ENCODE data around the gene EVA1A.
"Not testable (repeated sequence)": the region's sequence is repeated elsewhere in the genome, so short reads cannot be mapped to it uniquely, and the experiment has no call there.

The EVA1A gene

DNA sequence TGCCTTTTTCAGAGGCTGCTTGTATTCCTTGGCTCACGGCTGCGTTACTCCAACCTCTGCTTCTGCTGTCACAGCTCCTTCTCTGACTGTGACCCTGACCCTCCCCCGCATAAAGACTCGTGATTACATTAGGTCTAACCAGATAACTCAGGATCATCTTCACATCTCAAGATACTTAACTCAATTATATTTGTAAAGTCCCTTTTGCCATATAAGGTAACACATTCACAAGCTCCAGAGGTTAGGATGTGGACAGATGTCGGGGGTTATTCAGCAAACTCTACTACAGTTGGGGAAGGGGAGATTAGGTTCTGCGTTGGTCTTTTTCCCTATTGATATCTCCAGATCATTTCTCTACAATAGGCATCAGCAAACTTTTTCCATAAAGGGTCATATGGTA lies 76.9 kb downstream of the EVA1A start:
- no peak for DNase-seq (ENCODE audit: low read depth)

DNA sequence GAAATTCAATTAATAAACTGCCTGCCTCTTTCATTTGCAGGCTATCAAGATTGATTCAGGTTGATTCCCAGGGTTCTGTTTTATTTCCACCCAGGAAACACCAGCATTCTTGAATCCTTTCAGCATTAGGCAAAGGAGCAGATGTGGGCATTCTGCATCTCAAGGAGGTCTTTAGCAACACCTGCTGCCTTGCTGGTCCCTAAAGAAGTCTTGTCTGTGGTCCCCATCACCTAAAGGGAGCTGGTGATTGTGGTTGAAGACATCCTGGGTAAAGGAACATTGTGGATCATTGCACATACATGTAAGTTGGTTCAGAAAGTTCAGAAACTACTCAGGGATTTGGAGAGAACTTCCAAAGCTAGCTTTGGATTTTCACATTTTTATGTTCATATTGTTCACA lies 78.3 kb downstream of the EVA1A start:
- DNase-seq (ENCODE audit: low read depth), result no peak

DNA sequence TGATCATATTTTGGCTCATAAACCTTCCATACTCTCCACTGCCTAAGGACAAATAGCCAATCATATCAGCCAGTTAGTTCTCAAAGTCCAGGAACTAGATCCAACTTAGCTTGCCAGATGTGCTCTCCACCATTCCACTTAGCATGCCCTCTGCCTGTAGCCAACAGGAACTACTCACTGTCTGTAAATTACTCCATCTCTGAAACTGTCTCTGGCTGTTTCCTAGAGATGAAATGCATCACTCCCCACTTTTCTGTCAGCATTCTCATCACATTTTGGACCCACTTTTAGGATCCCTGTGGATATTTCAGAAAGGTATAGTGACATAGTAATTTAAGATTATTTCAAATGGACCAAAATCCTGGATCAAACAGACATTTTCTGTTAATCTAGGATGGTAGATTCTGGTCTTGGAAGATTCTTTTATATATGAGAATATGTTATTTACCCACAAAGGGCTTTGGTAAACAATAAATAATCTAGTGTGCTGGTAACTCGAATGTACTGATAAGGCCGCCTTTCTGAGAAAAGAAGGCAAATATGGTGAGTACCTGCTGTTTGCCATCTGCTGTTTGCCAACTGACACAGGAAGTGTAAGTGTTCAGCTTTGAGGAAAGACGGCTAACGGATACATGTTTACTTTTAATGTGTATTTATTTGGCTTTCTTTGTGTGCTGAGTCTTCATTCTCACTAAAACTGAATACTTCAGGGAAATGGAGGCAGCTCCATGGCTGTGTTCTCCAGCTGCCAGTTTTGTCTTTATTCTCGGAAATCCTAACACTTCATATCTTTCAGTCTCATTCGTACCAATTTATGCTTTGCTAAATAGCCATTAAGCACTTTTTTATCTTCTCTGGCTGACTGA lies 79.5 kb downstream of the EVA1A start:
- DNase-seq (ENCODE audit: low read depth), result no peak

DNA sequence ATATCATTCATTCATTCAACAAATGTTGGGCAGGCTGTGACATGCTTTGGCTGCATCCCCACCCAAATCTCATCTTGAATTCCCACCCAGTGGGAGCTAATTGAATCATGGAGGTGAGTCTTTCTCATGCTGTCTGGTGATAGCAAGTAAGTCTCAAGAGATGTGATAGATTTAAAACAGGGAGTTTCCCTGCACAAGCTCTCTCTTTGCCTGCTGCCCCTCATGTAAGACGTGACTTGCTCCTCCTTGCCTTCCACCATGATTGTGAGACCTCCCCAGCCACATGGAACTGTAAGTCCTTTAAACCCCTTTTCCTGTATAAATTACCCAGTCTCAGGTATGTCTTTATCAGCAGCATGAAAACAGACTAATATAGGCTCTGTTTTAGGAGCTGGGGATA lies 83.0 kb downstream of the EVA1A start:
- not testable (repeated sequence) for DNase-seq (ENCODE audit: low read depth)

DNA sequence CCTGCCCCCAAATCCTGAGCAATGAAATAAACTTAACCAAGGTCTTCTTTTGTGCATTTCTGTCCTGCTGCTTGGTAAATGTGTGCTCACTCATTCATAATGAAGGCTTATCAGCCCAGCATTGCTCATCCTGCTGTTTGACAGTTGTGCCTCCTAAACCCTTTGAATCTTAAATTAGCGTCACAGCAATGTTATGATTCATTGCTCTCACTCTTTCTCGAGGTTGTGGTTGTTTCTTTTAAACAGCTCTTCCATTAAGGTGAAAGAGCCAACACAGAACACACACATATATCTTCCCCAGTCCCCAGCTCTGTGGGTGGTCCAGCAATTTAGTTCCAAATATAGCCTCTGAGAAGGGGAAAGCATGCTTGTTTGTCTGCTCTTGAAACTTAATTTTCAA lies 84.0 kb downstream of the EVA1A start:
- no peak for DNase-seq (ENCODE audit: low read depth)

DNA sequence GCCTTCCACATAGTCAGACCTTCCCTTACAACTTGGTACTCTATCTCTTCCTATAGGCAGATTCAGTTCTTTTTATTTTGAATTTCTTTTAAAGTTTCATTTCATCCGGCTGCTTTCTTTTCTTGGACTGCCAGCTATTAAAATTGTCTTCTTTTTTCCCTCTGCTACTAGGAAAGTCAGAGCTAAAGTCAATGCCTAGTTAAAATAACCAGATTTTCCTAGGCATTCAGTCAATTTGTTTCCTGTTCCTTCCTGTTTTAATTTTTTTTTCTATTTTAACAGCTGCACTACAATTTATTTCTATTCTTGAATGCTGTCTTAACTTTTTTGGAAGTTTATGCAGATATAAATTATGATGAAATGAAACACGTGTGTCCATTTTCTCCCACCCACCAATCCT lies 84.8 kb downstream of the EVA1A start:
- DNase-seq (ENCODE audit: low read depth), result no peak

DNA sequence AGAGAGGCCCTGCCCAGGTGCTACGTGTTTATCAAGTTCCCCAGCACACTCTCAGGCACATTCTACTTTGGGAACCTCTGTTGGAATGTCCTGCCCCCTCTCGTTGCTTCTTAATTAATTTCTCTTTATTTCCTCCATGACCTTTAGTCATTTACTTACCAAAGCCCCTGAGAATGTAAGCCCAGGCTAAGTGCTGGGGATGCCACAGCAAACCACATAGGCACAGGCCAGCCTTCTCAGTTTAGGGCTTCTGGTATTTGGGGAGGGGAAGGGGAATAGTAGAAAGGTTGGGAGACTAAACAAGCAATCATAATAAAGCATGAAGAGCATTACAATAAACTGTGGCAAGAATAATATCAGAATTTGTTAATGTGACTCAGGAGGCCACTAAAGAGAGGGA lies 85.7 kb downstream of the EVA1A start:
- no peak for DNase-seq (ENCODE audit: low read depth)

DNA sequence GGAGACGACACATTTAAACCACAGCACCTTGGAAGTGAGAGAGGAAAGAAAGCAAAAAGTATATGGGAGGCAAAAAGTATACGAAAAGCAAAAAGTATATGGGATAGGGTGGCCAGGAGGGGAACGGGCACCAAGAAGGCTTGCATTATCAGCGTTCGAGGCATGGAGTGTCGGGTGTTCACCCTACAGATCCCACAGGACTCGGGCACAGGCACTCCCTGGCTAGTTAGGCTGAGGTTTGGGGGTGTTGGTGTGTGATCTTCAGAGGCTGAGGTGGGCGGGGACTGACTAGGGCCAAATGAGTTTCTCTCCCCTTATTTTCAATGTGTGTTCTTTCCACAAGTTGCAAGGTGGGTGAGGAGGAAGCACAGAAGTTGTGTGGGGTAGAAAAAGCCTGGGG lies 86.6 kb downstream of the EVA1A start:
- DNase-seq (ENCODE audit: low read depth), result no peak

DNA sequence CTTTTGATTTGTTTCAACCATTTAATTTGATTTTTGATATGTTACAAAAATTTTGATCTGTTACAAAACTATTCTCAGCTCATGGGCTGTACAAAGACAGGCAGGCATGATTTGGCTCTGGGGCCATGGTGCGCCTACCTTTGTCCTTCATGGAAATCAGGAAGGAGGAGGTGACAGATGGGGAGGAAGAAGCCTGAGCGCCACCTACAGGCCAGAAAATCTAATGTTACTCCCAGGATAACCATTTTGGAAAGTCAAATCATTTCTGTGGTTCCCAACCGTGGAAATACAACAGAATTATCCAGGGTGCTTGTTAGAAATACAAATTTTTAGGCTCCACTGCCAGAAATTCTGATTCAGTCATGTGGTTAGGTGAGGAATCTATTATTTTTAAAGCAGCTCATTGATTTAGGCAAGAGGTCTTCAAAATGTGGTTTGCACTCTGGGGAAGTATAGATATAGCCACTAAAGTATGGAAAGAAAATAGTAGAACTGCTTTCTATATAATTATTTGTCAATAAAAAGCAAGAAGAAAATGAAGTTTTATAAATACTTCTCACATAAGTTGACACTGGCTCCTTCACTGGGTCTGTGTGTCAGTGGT lies 93.9 kb downstream of the EVA1A start:
- DNase-seq (ENCODE audit: low read depth), result no peak

DNA sequence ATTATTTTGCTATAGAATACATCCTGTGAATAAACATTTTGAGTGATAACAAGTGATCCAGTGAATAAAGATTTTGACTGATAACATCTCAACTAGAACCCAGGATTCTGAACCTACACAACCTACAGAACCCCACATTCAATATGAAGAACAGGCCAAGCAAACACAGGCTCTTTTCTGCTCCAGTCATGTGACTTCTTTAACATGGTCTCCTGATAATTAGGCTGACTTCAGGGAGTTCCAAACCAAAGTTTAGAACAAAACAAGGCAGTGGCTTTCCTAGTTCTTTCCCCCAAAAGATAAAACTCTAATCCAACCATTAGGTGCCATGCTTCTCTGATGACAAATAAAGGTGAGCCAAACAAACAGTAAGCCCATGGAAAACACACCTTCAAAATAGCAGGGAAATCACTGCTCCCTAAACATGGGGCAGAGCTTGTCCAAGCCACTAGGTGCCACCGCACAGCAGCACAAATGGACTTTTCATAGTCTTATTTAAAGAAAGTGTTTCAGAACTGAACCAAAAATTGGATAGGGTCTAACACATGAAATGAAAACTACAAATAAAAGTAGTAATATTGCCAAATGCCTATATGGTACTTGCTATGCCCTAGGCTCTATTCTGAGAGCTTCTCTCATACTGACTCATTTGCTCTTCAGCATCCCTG lies 95.3 kb downstream of the EVA1A start:
- DNase-seq (ENCODE audit: low read depth), result no peak

DNA sequence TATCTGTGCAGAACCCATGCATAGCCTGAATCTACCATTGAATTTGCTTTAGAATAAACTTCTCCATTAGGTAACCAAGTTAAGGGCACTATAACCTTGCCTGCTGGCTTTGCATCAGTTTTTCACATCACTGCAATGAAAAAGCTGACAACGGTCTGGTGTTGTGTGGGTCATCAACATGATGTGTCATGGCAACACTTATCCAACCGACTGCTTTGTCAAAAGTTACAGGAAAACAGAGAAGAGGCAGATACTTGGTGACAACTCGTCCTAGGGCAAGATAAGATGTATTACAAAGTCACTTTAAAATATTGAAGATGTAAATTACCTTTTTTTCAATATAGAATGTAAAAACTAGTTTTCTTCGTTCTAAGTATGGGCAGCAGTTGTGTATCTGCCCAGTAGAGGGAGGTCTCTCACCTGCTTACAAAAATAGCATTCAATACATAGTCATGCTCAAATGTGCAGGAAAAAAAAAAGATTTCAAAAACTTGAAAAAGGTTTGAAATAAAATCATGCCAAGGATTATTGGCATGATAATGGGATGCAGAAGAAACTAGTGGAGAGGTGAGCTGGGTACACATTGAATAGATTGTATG lies 96.3 kb downstream of the EVA1A start:
- DNase-seq (ENCODE audit: low read depth), result no peak

DNA sequence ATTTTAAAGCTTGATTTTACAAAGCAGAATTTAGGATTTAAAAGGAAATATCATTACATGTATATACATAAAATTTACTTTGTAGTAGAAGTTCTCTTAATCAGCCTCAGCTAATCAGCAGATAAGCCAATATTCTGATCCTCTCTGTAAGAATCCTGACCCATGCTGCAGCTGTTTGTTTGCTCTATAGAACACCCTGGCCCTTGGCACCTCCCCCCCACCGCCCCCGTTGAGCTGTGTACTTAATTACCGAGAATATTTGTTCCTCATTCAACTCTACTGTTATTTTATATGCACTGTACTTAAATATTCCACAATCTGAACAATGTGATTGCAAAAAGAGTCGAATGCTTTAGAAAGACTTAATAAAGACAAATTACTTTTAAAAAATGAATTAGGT lies 98.0 kb downstream of the EVA1A start:
- no peak for DNase-seq (ENCODE audit: low read depth)

DNA sequence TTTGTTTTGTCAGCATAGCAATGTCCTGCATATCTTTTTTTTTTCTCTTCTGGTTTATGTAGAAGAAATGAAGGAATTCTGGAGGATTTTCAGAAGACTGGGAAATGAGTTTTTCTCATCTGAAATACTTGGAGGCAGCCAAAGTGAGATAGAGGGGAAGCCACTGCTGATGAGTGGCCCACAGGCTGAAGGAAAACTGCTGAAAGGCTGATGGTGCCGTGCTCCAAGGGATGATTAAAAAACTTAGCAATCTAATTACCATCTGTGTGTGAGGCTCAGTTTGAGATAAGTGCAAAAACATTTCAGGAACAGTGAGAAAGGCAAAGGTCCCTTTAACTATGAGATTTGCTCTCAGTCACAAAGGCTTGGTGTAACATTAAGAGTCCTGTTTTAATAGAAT lies 98.5 kb downstream of the EVA1A start:
- no peak for DNase-seq (ENCODE audit: low read depth)

DNA sequence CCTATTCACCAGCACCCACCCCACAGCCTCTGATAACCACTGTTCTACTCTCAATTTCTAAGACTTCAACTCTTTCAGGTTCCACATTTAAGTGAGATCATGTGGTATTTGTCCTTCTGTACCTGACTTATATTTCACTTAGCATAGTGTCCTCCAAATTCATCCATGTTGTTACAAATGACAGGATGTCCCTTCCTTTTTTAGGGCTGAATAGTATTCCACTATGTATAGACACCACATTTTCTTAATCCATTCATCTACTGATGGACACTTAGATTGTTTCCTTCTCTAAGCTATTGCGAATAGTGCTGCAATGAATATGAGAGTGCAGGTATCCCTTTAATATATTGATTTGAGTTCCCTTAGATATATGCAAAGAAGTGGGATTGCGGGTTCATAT lies 100.1 kb downstream of the EVA1A start:
- DNase-seq (ENCODE audit: low read depth), result no peak

DNA sequence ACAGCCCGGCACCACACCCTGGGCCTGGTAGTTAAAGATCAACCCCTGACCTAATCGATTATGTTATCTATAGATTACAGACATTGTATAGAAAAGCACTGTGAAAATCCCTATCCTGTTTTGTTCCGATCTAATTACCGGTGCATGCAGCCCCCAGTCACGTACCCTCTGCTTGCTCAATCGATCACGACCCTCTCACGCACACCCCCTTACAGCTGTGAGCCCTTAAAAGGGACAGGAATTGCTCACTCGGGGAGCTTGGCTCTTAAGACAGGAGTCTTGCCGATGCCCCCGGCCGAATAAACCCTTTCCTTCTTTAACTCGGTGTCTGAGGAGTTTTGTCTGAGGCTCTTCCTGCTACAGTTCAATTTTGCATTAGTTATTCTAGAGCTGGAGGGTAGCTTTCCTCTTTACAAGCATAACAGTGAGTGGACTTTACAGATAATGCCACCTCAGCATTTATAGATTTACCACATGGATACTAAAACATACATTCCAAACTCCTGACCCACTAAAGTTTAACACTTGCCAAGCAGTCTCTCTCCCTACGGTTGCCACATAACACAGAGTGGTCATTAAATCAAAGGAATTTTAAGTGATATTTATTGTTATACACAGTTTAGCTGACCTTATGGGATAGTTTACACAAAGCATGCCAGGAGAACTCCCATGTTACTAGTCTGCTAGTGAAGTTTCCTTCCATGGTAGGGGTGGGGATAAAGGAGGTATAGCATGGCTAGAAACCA lies 101.0 kb downstream of the EVA1A start:
- no peak for DNase-seq (ENCODE audit: low read depth)

DNA sequence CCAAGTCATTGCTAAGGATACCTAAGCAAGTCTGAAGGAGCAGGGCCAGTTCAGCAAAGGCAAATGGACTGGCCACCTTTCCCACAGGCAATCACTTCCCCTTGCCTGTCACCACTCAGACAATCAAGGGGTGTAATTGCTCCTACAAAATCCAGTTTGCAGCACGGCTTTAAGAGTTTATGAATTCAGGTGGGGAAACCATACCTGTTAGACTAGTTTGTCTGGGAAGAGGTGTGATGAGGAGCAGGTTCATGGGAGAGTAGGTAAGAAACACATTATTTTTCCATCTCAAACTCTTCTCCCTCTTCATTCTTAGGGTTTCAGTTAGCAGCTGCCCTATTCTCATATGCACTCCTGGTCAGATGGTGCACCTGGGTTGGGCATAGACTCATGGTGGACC lies 102.5 kb downstream of the EVA1A start:
- DNase-seq (ENCODE audit: low read depth), result no peak

DNA sequence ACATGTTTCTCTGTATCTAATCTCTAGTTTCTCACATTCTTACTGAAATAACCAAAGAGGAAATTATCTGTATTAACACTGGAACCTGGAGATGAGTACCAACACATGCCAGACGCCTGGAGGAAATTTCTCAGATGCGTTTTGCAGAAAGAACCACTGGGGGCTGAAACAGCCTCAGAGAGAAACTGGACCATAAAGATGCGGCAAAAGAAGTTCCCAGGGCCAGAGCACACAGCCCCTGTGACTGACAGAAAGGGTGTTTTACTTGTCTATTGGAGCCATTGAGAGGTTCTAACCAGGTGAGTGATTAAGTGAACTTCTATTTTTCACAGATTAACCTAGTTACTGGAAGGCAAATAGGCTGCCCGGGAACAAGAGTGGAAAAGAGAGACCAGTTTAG lies 103.9 kb downstream of the EVA1A start:
- DNase-seq (ENCODE audit: low read depth), result no peak

DNA sequence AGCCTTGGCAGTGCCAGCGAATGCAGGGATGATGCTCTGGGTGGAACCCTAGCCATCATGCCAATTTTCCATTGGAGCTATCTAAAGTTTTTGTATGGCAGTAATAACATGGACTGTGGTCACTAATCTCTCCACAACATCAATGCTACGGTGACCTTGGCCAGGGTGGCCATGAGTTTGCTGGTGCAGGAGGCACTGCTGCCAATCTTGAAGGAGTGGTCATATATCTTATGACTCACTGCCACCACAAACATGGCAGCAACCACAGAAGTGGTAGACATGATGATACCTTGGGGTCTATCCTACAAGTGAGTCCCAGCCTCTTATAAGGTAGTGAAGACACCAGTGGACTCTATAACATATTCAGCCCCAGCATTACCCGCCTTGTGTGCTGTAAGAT lies 104.6 kb downstream of the EVA1A start:
- DNase-seq (ENCODE audit: low read depth), result no peak

DNA sequence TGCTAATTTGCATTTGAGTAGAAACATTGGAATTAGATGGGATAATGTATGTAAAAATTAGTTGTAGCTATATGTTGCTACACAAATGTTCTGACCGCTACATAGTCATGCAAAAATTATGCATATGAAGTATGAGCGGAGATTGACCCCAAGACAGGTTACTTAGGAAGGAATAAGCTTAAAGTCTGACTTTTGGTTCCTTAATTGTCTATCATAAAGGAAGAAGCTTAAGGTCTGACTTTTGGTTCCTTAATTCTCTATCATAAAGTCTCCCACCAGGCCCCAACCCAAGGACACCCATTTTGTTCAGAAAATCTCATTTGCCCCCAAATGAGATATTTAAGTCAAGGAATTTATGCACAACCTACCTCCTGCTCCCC lies 106.5 kb downstream of the EVA1A start:
- DNase-seq (ENCODE audit: low read depth), result no peak

DNA sequence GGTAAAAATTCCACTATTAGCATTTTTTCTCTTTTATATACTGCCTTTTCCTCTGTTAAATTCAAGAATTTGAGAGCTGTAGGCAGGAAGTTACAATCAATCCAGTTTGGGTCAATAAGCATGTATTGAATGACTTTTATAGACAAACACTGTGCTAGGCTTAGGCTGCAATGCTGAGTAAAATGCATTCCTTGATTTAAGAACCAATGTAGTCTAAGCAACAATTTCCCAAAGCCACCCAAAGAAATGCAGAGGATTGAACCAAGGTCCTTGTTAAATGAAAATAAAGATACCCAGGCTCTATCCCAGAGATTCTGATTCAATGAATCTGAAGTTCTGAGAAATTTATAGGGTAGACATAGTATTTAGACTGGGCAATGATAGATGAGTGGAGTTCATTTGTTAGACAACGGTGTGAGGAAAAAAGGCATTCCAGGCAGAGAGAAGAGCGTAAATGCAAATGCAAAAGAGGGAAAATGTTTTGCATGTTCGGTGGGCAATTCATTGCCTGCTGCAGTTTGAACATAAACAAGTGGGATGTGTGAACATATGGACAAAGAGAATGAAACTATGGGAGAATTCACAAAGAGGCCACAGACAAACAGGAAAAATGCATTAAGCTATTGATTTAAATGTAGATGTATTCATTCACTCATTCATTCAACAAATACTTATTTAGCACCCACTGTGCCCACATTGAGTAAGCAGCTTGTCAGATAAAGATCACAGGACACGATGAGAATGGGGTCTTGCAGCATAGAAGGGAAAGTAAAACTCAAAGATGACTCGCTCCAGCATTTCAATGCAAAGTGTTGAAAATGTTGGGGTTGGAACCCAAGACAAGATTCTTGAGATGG lies 107.1 kb downstream of the EVA1A start:
- DNase-seq (ENCODE audit: low read depth), result no peak

DNA sequence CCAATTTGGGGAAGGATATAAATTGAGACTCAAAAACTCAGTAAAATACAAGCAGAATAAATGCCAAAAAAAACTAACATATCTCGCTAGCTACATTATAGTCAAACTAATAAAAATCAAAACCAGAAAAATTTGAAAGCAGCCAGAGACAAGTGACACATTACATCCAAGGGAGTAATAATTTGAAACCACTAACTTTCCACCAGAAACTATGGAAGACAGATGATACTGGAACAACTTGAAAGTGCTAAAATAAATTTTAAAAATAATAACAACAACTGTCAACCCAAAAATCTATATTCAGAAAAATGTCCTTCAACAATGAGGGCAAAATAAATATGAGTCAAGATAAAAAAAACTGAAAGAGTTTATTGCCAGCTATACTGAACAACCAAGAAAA lies 110.7 kb downstream of the EVA1A start:
- no peak for DNase-seq (ENCODE audit: low read depth)

Measured in stimulated activated CD8-positive, alpha-beta memory T cell treated with anti-CD3 and anti-CD28 coated beads, Interleukin-12 subunit alpha, Interleukin-12 subunit beta, amount 100 ng/mL, for 4 hours (primary cell).